A549 (cell line): Measurements from ENCODE around the gene TBX6. TPM values are rescaled to one million over a fixed set of nuclear protein-coding genes. Genes with fewer than 3 reads are reported as not detected.
"Not testable (repeated sequence)": the region's sequence is repeated elsewhere in the genome, so short reads cannot be mapped to it uniquely, and the experiment has no call there.

ENCODE experiments used
- ATAC-seq, 2 experiments: fragments of 200-7000 bp in 1 of 2; fragments of >200 bp in 1 of 2; cut with Nextera tagmentation in 1 of 2; cut with Tn5 transposase in 1 of 2; 3 replicates each; pipeline versions ENCODE4 v1.8.0 to v1.9.1; 2018 to 2020; ENCODE audit warnings: mild to moderate bottlenecking in 1 of 2, moderate library complexity in 1 of 2
- CTCF ChIA-PET: fragments of 300-600 bp; sonication (Branson Sonifier 250); formaldehyde crosslinking; extraction: SDS; loops from one replicate; lab custom pipeline; 2021; ENCODE audit warnings: antibody characterized with exemption, inconsistent platforms; lab: Yijun Ruan, JAX
- POLR2A ChIA-PET: fragments of 350-600 bp; formaldehyde crosslinking; extraction: SDS; loops from one replicate; lab custom pipeline; 2021; ENCODE audit warnings: antibody characterized with exemption, inconsistent platforms; lab: Yijun Ruan, JAX
- DNase-seq, 2 experiments: peaks; one replicate each; pipeline versions ENCODE4 v3.0.0 to v3.0.0-alpha.2; 2011 to 2016; ENCODE audit warnings: low read depth in 1 of 2, low spot score in 1 of 2
- FAIRE-seq: peaks from 2 replicates; lab custom pipeline; 2011; peaks lifted over from hg19 to GRCh38; lab: Jason Lieb, UNC
- H3K27ac ChIP-seq, 2 experiments: fragments of >200 bp; sonication (Bioruptor Twin); formaldehyde crosslinking; 3 replicates each; pipeline ENCODE4 v1.5.1; 2016 to 2017
- H3K4me1 ChIP-seq: fragments of >200 bp; sonication (Bioruptor Twin); formaldehyde crosslinking; 3 replicates; pipeline ENCODE4 v1.6.1; 2016
- H3K4me2 ChIP-seq: fragments of >200 bp; sonication (Bioruptor Twin); formaldehyde crosslinking; 3 replicates; pipeline ENCODE4 v1.6.1; 2016
- H3K4me3 ChIP-seq: fragments of >200 bp; sonication (Bioruptor Twin); formaldehyde crosslinking; 3 replicates; pipeline ENCODE4 v1.5.1; 2016
- H3K9me3 ChIP-seq: fragments of >200 bp; sonication (Bioruptor Twin); formaldehyde crosslinking; 3 replicates; pipeline ENCODE4 v1.6.1; 2016
- BHLHE40 ChIP-seq: IDR thresholded peaks from 2 replicates; pipeline ENCODE4 v1.6.1; 2012; ENCODE audit warnings: low read depth, low read length, inconsistent platforms
- CBX2 ChIP-seq: fragments of 200-600 bp; sonication (generic); IDR thresholded peaks from 2 replicates; pipeline ENCODE4 v1.6.1; 2016; ENCODE audit warnings: low read depth, mild to moderate bottlenecking, borderline replicate concordance
- EHF ChIP-seq: fragments of 250-450 bp; sonication (Bioruptor Pico); IDR thresholded peaks from 2 replicates; pipeline ENCODE4 v1.5.0; 2020; ENCODE audit warnings: mild to moderate bottlenecking
- FOSL2 ChIP-seq, 2 experiments: fragments of 450-650 bp in 1 of 2; fragments of >200 bp in 1 of 2; sonication (Bioruptor Twin) in 1 of 2; formaldehyde crosslinking; IDR thresholded peaks; 2 replicates each; pipeline versions ENCODE4 v1.5.0 to v1.6.1; 2016 to 2020; ENCODE audit warnings: mild to moderate bottlenecking in 1 of 2, moderate library complexity in 1 of 2
- FOXS1 ChIP-seq: fragments of 250-450 bp; sonication (Bioruptor Pico); IDR thresholded peaks from 2 replicates; pipeline ENCODE4 v1.5.0; 2020; ENCODE audit warnings: mild to moderate bottlenecking, moderate library complexity
- HOXB13 ChIP-seq: fragments of 250-450 bp; sonication (Bioruptor Pico); IDR thresholded peaks from 2 replicates; pipeline ENCODE4 v1.5.0; 2020; ENCODE audit warnings: low read depth, mild to moderate bottlenecking, moderate library complexity
- HOXB5 ChIP-seq: fragments of 250-450 bp; sonication (Bioruptor Pico); IDR thresholded peaks from 2 replicates; pipeline ENCODE4 v1.5.0; 2020; ENCODE audit warnings: mild to moderate bottlenecking, moderate library complexity
- JUNB ChIP-seq: fragments of >200 bp; sonication (Bioruptor Twin); formaldehyde crosslinking; IDR thresholded peaks from 2 replicates; pipeline ENCODE4 v1.6.1; 2016
- KDM5A ChIP-seq: fragments of 200-600 bp; sonication (generic); IDR thresholded peaks from 2 replicates; pipeline ENCODE4 v1.6.1; 2016; ENCODE audit warnings: antibody characterized with exemption, mild to moderate bottlenecking
- RAD21 ChIP-seq, 2 experiments: fragments of >200 bp in 1 of 2; sonication (Bioruptor Twin) in 1 of 2; formaldehyde crosslinking in 1 of 2; IDR thresholded peaks in 1 of 2; conservative IDR thresholded peaks in 1 of 2; 2 replicates in 1 of 2; 3 replicates in 1 of 2; pipeline ENCODE4 v1.6.1; 2012 to 2018; ENCODE audit warnings: inconsistent platforms in 1 of 2
- SMC3 ChIP-seq: fragments of >200 bp; sonication (Bioruptor Twin); formaldehyde crosslinking; IDR thresholded peaks from 3 replicates; pipeline ENCODE4 v1.6.1; 2018; ENCODE audit warnings: inconsistent platforms
- SREBF2 ChIP-seq: fragments of 450-650 bp; IDR thresholded peaks from 2 replicates; pipeline ENCODE4 v1.6.1; 2014; ENCODE audit warnings: mild to moderate bottlenecking, moderate library complexity
- ZSCAN20 ChIP-seq: fragments of 250-450 bp; sonication (Bioruptor Pico); IDR thresholded peaks from 2 replicates; pipeline ENCODE4 v1.8.0; 2022; ENCODE audit warnings: mild to moderate bottlenecking, moderate library complexity
- WGBS: methylation state at CpG from one replicate; pipeline ENCODE4 v1.1.6; 2017; ENCODE audit errors: missing lambda C conversion rate; 5-methylcytosine and 5-hydroxymethylcytosine counted together
- polyA plus RNA-seq, 4 experiments: library from polyadenylated mRNA; depleted of rRNA in 3 of 4; stranded (reverse); fragments of >200 nt; fragmentation: RNase III in 1 of 4; extraction: RNeasy Plus Mini Kit Qiagen cat#74134 plus additional on column Dnase treatment in 1 of 4; gene quantifications; 2 replicates in 3 of 4; 3 replicates in 1 of 4; pipeline ENCODE4 v1.2.3, GENCODE V29; 2011 to 2017
- TF ChIP-seq, protein P1 (sequence below): IDR thresholded peaks from 2 replicates; pipeline ENCODE4 v1.6.1; 2012
- TF ChIP-seq, protein P2 (sequence below): fragments of >200 bp; sonication (Bioruptor Twin); formaldehyde crosslinking; IDR thresholded peaks from 3 replicates; pipeline ENCODE4 v1.5.1; 2016

The TBX6 gene
- polyA plus RNA-seq, 2 of the 4 experiments (the other 2 are of a cell fraction) = 0.14 to 0.63 TPM

DNA sequence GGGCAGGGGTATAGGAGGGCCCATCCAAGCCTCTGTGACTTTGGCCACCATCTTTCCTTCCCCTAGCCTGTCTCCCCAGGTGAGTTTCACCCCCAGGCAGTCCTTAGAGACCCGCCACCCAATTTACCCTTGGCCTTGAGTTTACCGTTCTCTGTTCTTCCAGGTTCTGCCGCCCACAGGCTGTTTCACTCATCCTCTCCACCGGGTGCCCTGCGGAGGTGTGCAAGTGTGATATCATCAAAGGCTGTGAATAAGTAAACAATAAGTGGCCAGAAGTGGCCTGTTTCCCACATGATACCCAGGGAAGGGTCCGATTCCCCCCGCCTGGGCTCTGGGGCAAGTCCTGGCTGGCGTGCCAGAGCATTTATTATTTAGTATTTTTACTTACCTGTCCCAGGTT is 45.5 kb downstream of the TBX6 start (continued):
- TF ChIP-seq FOXS1 (CRISPR knock-in tag) = no peak
- TF ChIP-seq, protein P1, sequence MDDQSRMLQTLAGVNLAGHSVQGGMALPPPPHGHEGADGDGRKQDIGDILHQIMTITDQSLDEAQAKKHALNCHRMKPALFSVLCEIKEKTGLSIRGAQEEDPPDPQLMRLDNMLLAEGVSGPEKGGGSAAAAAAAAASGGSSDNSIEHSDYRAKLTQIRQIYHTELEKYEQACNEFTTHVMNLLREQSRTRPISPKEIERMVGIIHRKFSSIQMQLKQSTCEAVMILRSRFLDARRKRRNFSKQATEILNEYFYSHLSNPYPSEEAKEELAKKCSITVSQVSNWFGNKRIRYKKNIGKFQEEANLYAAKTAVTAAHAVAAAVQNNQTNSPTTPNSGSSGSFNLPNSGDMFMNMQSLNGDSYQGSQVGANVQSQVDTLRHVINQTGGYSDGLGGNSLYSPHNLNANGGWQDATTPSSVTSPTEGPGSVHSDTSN = no peak

DNA sequence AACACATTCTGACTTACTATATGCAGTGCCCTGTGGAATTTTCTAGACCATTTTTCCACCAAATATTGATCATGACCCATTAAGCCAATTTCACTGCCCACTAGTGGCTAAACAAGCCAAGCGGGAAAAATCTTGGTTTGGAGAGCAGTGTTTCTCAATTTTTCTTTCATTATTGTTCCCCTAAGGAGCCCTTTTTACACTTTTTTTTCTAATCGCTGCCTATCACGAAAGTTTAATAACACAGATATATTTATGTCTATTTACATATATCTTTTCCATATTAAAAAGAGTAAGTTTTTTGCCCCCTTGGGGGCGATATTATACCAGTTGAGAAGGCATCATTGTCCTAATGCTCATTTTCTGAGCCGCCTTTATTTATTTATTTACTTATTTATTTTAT is 49.9 kb downstream of the TBX6 start:
- WGBS = 24% methylated on average over 5 of the region's 5 CpGs
- ChIA-PET CTCF (interaction anchor here (0.7 to 5.2 kb wide), 13 partner anchors 9 to 234 kb away, joined by 3 to 61 read pairs (median 4); partner anchors contain the start of genes TBX6 and TLCD3B), POLR2A (no interaction called here)
- H3K27ac ChIP-seq = no peak overlapping the region
- ATAC-seq = 0 out of 6 replicates have a peak, but pooled peaks of 1 of the 2 experiments have one; percentile 41
- DNase-seq = no peak
- no peaks in the 10 kb centered on the region for H3K4me1 ChIP-seq
- no peak overlapping the region for H3K4me3 ChIP-seq
- H3K9me3 ChIP-seq = no peaks in the 10 kb centered on the region
- TF ChIP-seq SREBF2 (no peak), SMC3 (peak; percentile 58), KDM5A (no peak), RAD21 (conservative IDR thresholded peaks at IDR 0.05 in 1 of 2, IDR thresholded peaks at IDR 0.05 in 1 of 2) (peak; percentile 61 to 75)
- TF ChIP-seq, protein P2, sequence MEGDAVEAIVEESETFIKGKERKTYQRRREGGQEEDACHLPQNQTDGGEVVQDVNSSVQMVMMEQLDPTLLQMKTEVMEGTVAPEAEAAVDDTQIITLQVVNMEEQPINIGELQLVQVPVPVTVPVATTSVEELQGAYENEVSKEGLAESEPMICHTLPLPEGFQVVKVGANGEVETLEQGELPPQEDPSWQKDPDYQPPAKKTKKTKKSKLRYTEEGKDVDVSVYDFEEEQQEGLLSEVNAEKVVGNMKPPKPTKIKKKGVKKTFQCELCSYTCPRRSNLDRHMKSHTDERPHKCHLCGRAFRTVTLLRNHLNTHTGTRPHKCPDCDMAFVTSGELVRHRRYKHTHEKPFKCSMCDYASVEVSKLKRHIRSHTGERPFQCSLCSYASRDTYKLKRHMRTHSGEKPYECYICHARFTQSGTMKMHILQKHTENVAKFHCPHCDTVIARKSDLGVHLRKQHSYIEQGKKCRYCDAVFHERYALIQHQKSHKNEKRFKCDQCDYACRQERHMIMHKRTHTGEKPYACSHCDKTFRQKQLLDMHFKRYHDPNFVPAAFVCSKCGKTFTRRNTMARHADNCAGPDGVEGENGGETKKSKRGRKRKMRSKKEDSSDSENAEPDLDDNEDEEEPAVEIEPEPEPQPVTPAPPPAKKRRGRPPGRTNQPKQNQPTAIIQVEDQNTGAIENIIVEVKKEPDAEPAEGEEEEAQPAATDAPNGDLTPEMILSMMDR = peak; percentile 72
- FAIRE-seq = no peak
- H3K4me2 ChIP-seq = no peak overlapping the region

DNA sequence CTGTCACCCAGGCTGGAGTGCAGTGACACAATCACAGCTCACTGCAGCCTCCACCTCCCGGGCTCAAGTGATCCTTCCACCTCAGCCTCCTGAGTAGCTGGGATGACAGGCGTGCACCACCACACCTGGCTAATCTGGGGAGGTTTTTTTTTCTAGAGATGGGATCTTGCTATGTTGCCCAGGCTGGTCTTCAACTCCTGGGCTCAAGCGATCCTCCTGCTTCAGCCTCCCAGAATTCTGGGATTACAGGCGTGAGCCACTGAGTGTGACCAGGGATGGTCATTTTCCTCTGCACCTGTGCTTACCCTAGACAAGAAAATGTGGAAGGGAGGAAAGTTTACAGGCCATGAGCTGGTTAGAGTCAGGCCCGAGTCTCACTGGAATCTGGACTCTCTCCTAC is 51.0 kb downstream of the TBX6 start:
- POLR2A ChIA-PET, DNase-seq: not testable (repeated sequence)
- CTCF ChIA-PET = interaction anchor here (0.9 to 5.2 kb wide), 7 partner anchors 8 to 233 kb away, joined by 3 to 61 read pairs (median 4); partner anchors contain the start of genes TBX6 and TLCD3B

DNA sequence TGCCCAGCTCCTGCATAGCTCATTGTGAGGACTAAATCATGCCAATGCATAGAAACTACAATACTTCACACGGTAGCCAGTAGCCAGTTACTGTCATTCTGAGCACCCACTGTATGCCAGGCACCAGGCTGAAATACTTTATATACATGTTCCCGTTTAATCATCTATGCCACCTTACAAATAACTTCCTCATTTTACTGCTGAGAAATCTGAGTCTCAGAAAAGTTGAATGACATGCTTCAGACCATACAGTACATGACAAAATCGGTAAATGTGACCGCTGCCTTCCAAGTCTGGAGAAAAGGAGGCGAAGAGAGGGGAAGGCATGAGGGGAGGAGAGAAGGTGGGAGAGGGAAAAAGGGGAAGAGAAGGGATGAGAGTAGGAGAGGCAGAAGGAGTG is 51.5 kb downstream of the TBX6 start:
- DNase-seq (no peak), FAIRE-seq (no peak), ATAC-seq (no peak; a peak in 1 of 6 replicates)
- TF ChIP-seq HOXB13 (CRISPR knock-in tag) (no peak), ZSCAN20 (CRISPR knock-in tag) (no peak), SREBF2 (no peak), KDM5A (no peak), BHLHE40 (no peak), EHF (CRISPR knock-in tag) (no peak), JUNB (no peak), FOSL2 (IDR thresholded peaks at IDR 0.05) (no peak), FOSL2 (CRISPR knock-in tag; IDR thresholded peaks at IDR 0.05) (no peak), CBX2 (no peak), HOXB5 (no peak)
- Histone ChIP-seq H3K4me2 (no peak overlapping the region), H3K4me3 (no peak overlapping the region), H3K27ac (no peak overlapping the region), H3K4me1 (no peaks in the 10 kb centered on the region), H3K9me3 (no peaks in the 10 kb centered on the region)
- POLR2A ChIA-PET = no interaction called here
- CTCF ChIA-PET = interaction anchor here (1.2 to 5.2 kb wide), 6 partner anchors 7 to 192 kb away, joined by 3 to 61 read pairs (median 6); partner anchors contain the start of genes C16orf92, TBX6 and TLCD3B
- WGBS = 44% methylated on average over 5 of the region's 5 CpGs

More for the DNA sequence above, 51.0 kb downstream of the TBX6 start:
- 42% methylated on average over 5 of the region's 5 CpGs for WGBS
- H3K4me1 ChIP-seq, H3K4me2 ChIP-seq, FAIRE-seq, H3K27ac ChIP-seq, H3K9me3 ChIP-seq, H3K4me3 ChIP-seq, ATAC-seq: not testable (repeated sequence)

Other genes with a start within 250 kb of the TBX6 start
- gene CDIPT, start 228.7 kb downstream of the TBX6 start, polyA plus RNA-seq (2011; rRNA removed) = 64.0 and 84.3 TPM in 2 replicates
- gene CDIPT, start 228.7 kb downstream of the TBX6 start, polyA plus RNA-seq (2017; fragmentation: RNase III; extraction: RNeasy Plus Mini Kit Qiagen cat#74134 plus additional on column Dnase treatment) = 60.3 to 72.1 TPM (median 71.2 TPM) in 3 replicates
- 4.3 and 5.1 TPM in 2 replicates for gene SEZ6L2, start 192.4 kb downstream of the TBX6 start, polyA plus RNA-seq (2011; rRNA removed)
- 9.0 to 12.6 TPM (median 11.4 TPM) in 3 replicates for gene SEZ6L2, start 192.4 kb downstream of the TBX6 start, polyA plus RNA-seq (2017; fragmentation: RNase III; extraction: RNeasy Plus Mini Kit Qiagen cat#74134 plus additional on column Dnase treatment)
- gene ASPHD1, start 191.4 kb downstream of the TBX6 start, polyA plus RNA-seq (2011; rRNA removed) = 3.7 and 4.6 TPM in 2 replicates
- gene ASPHD1, start 191.4 kb downstream of the TBX6 start, polyA plus RNA-seq (2017; fragmentation: RNase III; extraction: RNeasy Plus Mini Kit Qiagen cat#74134 plus additional on column Dnase treatment) = 20.6 to 22.2 TPM (median 21.6 TPM) in 3 replicates
- gene KCTD13, start 165.7 kb downstream of the TBX6 start, polyA plus RNA-seq (2011; rRNA removed) = 14.6 and 15.3 TPM in 2 replicates
- 11.9 to 13.3 TPM (median 12.7 TPM) in 3 replicates for gene KCTD13, start 165.7 kb downstream of the TBX6 start, polyA plus RNA-seq (2017; fragmentation: RNase III; extraction: RNeasy Plus Mini Kit Qiagen cat#74134 plus additional on column Dnase treatment)
- gene TMEM219, start 129.8 kb downstream of the TBX6 start, polyA plus RNA-seq (2011; rRNA removed) = 65.1 and 82.5 TPM in 2 replicates
- gene TMEM219, start 129.8 kb downstream of the TBX6 start, polyA plus RNA-seq (2017; fragmentation: RNase III; extraction: RNeasy Plus Mini Kit Qiagen cat#74134 plus additional on column Dnase treatment) = 68.1 to 77.2 TPM (median 74.4 TPM) in 3 replicates
- 13.7 TPM in 2 replicates for gene TAOK2, start 118.1 kb downstream of the TBX6 start, polyA plus RNA-seq (2011; rRNA removed)
- gene TAOK2, start 118.1 kb downstream of the TBX6 start, polyA plus RNA-seq (2017; fragmentation: RNase III; extraction: RNeasy Plus Mini Kit Qiagen cat#74134 plus additional on column Dnase treatment) = 28.2 to 30.8 TPM (median 30.7 TPM) in 3 replicates
- gene HIRIP3, start 96.3 kb downstream of the TBX6 start, polyA plus RNA-seq (2011; rRNA removed) = 11.5 and 13.5 TPM in 2 replicates
- gene HIRIP3, start 96.3 kb downstream of the TBX6 start, polyA plus RNA-seq (2017; fragmentation: RNase III; extraction: RNeasy Plus Mini Kit Qiagen cat#74134 plus additional on column Dnase treatment) = 16.7 to 19.5 TPM (median 17.0 TPM) in 3 replicates
- gene INO80E, start 95.7 kb downstream of the TBX6 start, polyA plus RNA-seq (2011; rRNA removed) = 33.1 and 41.3 TPM in 2 replicates
- gene INO80E, start 95.7 kb downstream of the TBX6 start, polyA plus RNA-seq (2017; fragmentation: RNase III; extraction: RNeasy Plus Mini Kit Qiagen cat#74134 plus additional on column Dnase treatment) = 85.4 to 94.2 TPM (median 89.0 TPM) in 3 replicates
- gene DOC2A, start 80.9 kb downstream of the TBX6 start, polyA plus RNA-seq (2011; rRNA removed) = 2.5 and 3.4 TPM in 2 replicates
- gene DOC2A, start 80.9 kb downstream of the TBX6 start, polyA plus RNA-seq (2017; fragmentation: RNase III; extraction: RNeasy Plus Mini Kit Qiagen cat#74134 plus additional on column Dnase treatment) = 4.6 to 6.7 TPM (median 5.5 TPM) in 3 replicates
- gene C16orf92, start 68.7 kb downstream of the TBX6 start, polyA plus RNA-seq (2011; rRNA removed) = not detected in 2 replicates
- not detected in 3 replicates for gene C16orf92, start 68.7 kb downstream of the TBX6 start, polyA plus RNA-seq (2017; fragmentation: RNase III; extraction: RNeasy Plus Mini Kit Qiagen cat#74134 plus additional on column Dnase treatment)
- 0.16 and 0.30 TPM in 2 replicates for gene TLCD3B, start 60.7 kb downstream of the TBX6 start, polyA plus RNA-seq (2011; rRNA removed)
- 0.35 to 0.71 TPM (median 0.68 TPM) in 3 replicates for gene TLCD3B, start 60.7 kb downstream of the TBX6 start, polyA plus RNA-seq (2017; fragmentation: RNase III; extraction: RNeasy Plus Mini Kit Qiagen cat#74134 plus additional on column Dnase treatment)
- gene ALDOA, start 26.2 kb downstream of the TBX6 start, polyA plus RNA-seq (2011; rRNA removed) = 741 and 761 TPM in 2 replicates
- gene ALDOA, start 26.2 kb downstream of the TBX6 start, polyA plus RNA-seq (2017; fragmentation: RNase III; extraction: RNeasy Plus Mini Kit Qiagen cat#74134 plus additional on column Dnase treatment) = 1,254 to 1,331 TPM (median 1,286 TPM) in 3 replicates
- gene PPP4C, start 15.9 kb downstream of the TBX6 start, polyA plus RNA-seq (2011; rRNA removed) = 102 and 117 TPM in 2 replicates
- 107 to 117 TPM (median 115 TPM) in 3 replicates for gene PPP4C, start 15.9 kb downstream of the TBX6 start, polyA plus RNA-seq (2017; fragmentation: RNase III; extraction: RNeasy Plus Mini Kit Qiagen cat#74134 plus additional on column Dnase treatment)
- gene YPEL3, start 4.3 kb upstream of the TBX6 start, polyA plus RNA-seq (2011; rRNA removed) = 4.5 and 5.5 TPM in 2 replicates
- 6.1 to 8.3 TPM (median 8.1 TPM) in 3 replicates for gene YPEL3, start 4.3 kb upstream of the TBX6 start, polyA plus RNA-seq (2017; fragmentation: RNase III; extraction: RNeasy Plus Mini Kit Qiagen cat#74134 plus additional on column Dnase treatment)
- gene GDPD3, start 21.6 kb upstream of the TBX6 start, polyA plus RNA-seq (2011; rRNA removed) = 0.58 and 1.1 TPM in 2 replicates
- 1.3 to 2.4 TPM (median 1.8 TPM) in 3 replicates for gene GDPD3, start 21.6 kb upstream of the TBX6 start, polyA plus RNA-seq (2017; fragmentation: RNase III; extraction: RNeasy Plus Mini Kit Qiagen cat#74134 plus additional on column Dnase treatment)
- 26.1 and 27.2 TPM in 2 replicates for gene MAPK3, start 31.3 kb upstream of the TBX6 start, polyA plus RNA-seq (2011; rRNA removed)
- 34.7 to 46.0 TPM (median 45.0 TPM) in 3 replicates for gene MAPK3, start 31.3 kb upstream of the TBX6 start, polyA plus RNA-seq (2017; fragmentation: RNase III; extraction: RNeasy Plus Mini Kit Qiagen cat#74134 plus additional on column Dnase treatment)
- 0.82 and 0.83 TPM in 2 replicates for gene CORO1A, start 91.7 kb upstream of the TBX6 start, polyA plus RNA-seq (2011; rRNA removed)
- 4.1 to 5.9 TPM (median 5.3 TPM) in 3 replicates for gene CORO1A, start 91.7 kb upstream of the TBX6 start, polyA plus RNA-seq (2017; fragmentation: RNase III; extraction: RNeasy Plus Mini Kit Qiagen cat#74134 plus additional on column Dnase treatment)
- 43.9 and 53.8 TPM in 2 replicates for gene BOLA2B, start 101.7 kb upstream of the TBX6 start, polyA plus RNA-seq (2011; rRNA removed)
- 236 to 258 TPM (median 244 TPM) in 3 replicates for gene BOLA2B, start 101.7 kb upstream of the TBX6 start, polyA plus RNA-seq (2017; fragmentation: RNase III; extraction: RNeasy Plus Mini Kit Qiagen cat#74134 plus additional on column Dnase treatment)
- 3.5 and 17.5 TPM in 2 replicates for gene SLX1A, start 102.0 kb upstream of the TBX6 start, polyA plus RNA-seq (2011; rRNA removed)
- 28.0 to 32.2 TPM (median 28.4 TPM) in 3 replicates for gene SLX1A, start 102.0 kb upstream of the TBX6 start, polyA plus RNA-seq (2017; fragmentation: RNase III; extraction: RNeasy Plus Mini Kit Qiagen cat#74134 plus additional on column Dnase treatment)
- gene SULT1A3, start 107.3 kb upstream of the TBX6 start, polyA plus RNA-seq (2011; rRNA removed) = 8.0 and 11.5 TPM in 2 replicates
- 7.9 to 8.8 TPM (median 8.3 TPM) in 3 replicates for gene SULT1A3, start 107.3 kb upstream of the TBX6 start, polyA plus RNA-seq (2017; fragmentation: RNase III; extraction: RNeasy Plus Mini Kit Qiagen cat#74134 plus additional on column Dnase treatment)
- gene NPIPB13, start 156.6 kb upstream of the TBX6 start, polyA plus RNA-seq (2011; rRNA removed) = 0.98 and 1.7 TPM in 2 replicates
- gene NPIPB13, start 156.6 kb upstream of the TBX6 start, polyA plus RNA-seq (2017; fragmentation: RNase III; extraction: RNeasy Plus Mini Kit Qiagen cat#74134 plus additional on column Dnase treatment) = 1.00 to 1.5 TPM (median 1.1 TPM) in 3 replicates